IPS DF 6.9 (cell line): ENCODE results near the gene FRMD4A.
"Not testable (repeated sequence)": the region's sequence is repeated elsewhere in the genome, so short reads cannot be mapped to it uniquely, and the experiment has no call there.

Source experiments
- DNase-seq: peaks from one replicate; pipeline ENCODE4 v3.0.0-alpha.2; 2013; ENCODE audit warnings: low read depth, low spot score
- H3K27ac ChIP-seq: one replicate; pipeline ENCODE4 v1.5.1; 2013; ENCODE audit warnings: low read length, control low read depth
- H3K27me3 ChIP-seq: 2 replicates; pipeline ENCODE4 v1.6.1; 2013; ENCODE audit warnings: mild to moderate bottlenecking, low read length; ENCODE audit not compliant: control insufficient read depth, insufficient read depth
- H3K36me3 ChIP-seq: 2 replicates; pipeline ENCODE4 v1.6.1; 2013; ENCODE audit warnings: low read length; ENCODE audit not compliant: control insufficient read depth, insufficient read depth
- H3K4me1 ChIP-seq: 2 replicates; pipeline ENCODE4 v1.6.1; 2013; ENCODE audit warnings: low read length; ENCODE audit not compliant: control insufficient read depth, insufficient read depth
- H3K4me3 ChIP-seq: 2 replicates; pipeline ENCODE4 v1.5.1; 2013; ENCODE audit warnings: mild to moderate bottlenecking, low read length
- H3K9me3 ChIP-seq: 2 replicates; pipeline ENCODE4 v1.6.1; 2013; ENCODE audit warnings: low read length, inconsistent platforms; ENCODE audit not compliant: control insufficient read depth, insufficient read depth
- WGBS: extraction: QIAGEN DNeasy Blood & Tissue Kit; methylation state at CpG from one replicate; pipeline ENCODE4 v1.1.7; 2013; ENCODE audit warnings: mixed read lengths, missing lambda C conversion rate; ENCODE audit not compliant: insufficient read length, insufficient coverage; 5-methylcytosine and 5-hydroxymethylcytosine counted together

FRMD4A gene

DNA sequence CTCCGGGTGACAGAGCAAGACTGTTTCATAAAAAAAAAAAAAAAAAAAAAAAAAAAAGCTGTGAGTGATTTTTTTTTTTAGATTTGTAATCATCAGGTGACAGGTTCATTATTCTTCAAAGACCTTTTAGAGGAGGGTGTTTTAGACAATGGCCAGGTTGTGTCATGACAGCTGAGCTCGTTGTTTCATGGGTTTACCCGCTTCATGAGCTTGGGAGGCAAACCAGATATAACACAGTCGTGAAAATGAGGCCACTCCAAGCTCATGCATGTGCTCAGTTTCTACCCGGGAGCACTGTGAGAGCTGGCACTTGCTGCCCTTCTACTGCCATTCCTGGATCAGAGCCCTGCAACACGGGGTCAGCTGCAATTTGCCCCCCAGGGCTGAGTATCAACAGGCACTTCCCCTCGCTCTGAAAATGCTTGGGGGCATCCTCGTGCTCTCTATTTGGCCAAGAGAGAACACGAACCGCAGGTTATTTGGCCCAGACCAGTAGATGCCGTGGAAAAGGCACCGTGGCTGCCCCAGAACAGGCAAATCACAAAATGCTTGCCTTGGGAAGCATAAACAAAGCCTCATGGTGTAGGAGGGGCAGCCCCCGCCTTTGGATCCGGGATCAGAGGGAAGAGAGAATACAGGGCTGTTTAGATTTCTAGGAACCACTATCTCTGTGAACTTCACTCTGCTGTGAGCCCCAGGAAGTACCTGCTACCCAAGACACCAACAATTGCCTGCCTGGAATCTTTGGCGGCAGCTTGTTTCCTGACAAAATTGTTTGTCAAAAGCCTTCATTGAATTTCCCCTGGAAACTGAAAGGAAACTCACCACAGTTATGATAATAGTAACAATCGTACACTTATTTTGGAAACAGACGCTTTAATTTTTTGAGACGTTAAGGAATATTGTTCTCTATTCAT lies 371.0 kb downstream of the FRMD4A start:
- Histone ChIP-seq H3K4me3 (no peak overlapping the region), H3K9me3 (no peaks in the 10 kb centered on the region), H3K27me3 (no peaks in the 10 kb centered on the region), H3K4me1 (no peaks in the 10 kb centered on the region; the same call in 1 of the 2 replicates), H3K36me3 (no peaks in the 10 kb centered on the region), H3K27ac (no peak overlapping the region)
- DNase-seq = no peak
- no CpG with 5 or more reads among the region's 18 CpGs for WGBS

DNA sequence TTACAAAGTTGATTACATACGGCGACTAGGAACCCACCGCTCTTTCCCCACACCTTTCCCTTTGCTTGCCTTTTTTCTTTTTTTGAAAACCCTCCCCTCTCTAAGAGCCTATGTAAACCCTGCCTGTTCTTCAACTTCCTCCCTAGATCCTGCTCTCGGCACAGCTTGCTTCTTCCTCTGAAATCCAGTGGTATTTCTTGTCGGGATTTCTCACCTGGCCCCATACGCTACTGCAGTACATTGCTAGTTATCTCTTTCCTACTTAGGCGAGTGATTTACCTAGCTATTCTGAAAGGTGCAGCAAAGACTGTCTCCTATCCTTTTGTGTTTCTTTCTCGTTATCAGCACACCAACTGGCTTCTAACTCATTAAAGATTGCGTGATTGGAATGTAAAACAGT lies 372.9 kb downstream of the FRMD4A start:
- no peak for DNase-seq
- Histone ChIP-seq H3K9me3 (no peaks in the 10 kb centered on the region), H3K27me3 (no peaks in the 10 kb centered on the region), H3K36me3 (no peaks in the 10 kb centered on the region), H3K4me1 (no peaks in the 10 kb centered on the region; the same call in 1 of the 2 replicates), H3K4me3 (no peak overlapping the region), H3K27ac (no peak overlapping the region)
- WGBS = no CpG with 5 or more reads among the region's 9 CpGs

DNA sequence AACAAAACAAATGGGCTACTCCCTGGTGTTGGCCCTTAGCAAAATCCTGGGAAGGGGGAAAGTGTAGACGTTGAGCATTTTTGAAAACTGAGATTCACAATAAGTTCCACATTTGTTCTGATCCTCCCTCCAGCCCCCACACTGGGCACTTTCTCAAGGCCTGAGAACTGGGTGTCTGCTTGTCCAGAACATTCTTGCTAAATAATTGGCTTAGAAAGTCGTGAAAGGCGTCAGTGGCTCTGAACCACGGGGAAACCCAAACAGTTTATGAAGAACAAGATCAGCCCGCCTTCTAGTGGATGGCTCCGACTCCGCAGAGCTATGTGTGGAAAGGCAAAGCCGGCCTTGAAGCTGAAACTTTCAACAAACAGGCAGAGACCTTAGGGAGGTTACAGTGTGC lies 373.9 kb downstream of the FRMD4A start:
- no peaks in the 10 kb centered on the region for H3K36me3 ChIP-seq
- no CpG with 5 or more reads among the region's 8 CpGs for WGBS

GRCh38 chr10:13955409-13956068 lies 375.2 kb downstream of the FRMD4A start:
- WGBS = no CpG with 5 or more reads among the region's 7 CpGs
- no peaks in the 10 kb centered on the region; the same call in 1 of the 2 replicates for H3K4me1 ChIP-seq
- H3K9me3 ChIP-seq = no peaks in the 10 kb centered on the region
- H3K4me3 ChIP-seq = no peak overlapping the region
- no peak for DNase-seq
- no peaks in the 10 kb centered on the region for H3K27me3 ChIP-seq
- no peaks in the 10 kb centered on the region for H3K36me3 ChIP-seq
- H3K27ac ChIP-seq = no peak overlapping the region

More for the DNA sequence above, 373.9 kb downstream of the FRMD4A start:
- DNase-seq = no peak
- Histone ChIP-seq H3K4me1 (no peaks in the 10 kb centered on the region; the same call in 1 of the 2 replicates), H3K27ac (no peak overlapping the region), H3K4me3 (no peak overlapping the region), H3K9me3 (no peaks in the 10 kb centered on the region), H3K27me3 (no peaks in the 10 kb centered on the region)

DNA sequence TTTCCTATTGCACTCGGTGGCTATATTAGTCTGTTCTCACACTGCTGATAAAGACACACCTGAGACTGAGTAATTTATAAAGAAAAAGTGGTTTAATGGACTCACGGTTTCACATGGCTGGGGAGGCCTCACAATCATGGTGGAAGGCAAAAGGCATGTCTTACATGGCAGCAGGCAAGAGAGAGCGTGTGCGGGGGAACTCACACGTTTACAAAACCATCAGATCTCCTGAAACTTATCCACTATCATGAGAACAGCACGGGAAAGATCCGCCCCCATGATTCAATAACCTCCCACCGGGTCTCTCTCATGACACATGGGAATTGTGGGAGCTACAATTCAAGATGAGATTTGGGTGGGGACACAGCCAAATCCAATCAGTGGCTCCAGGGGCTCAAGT lies 376.5 kb downstream of the FRMD4A start:
- not testable (repeated sequence) for H3K36me3 ChIP-seq, H3K4me1 ChIP-seq, H3K9me3 ChIP-seq, DNase-seq, H3K4me3 ChIP-seq, H3K27ac ChIP-seq, H3K27me3 ChIP-seq
- WGBS = no CpG with 5 or more reads among the region's 8 CpGs

GRCh38 chr10:13953371-13953770 lies 377.4 kb downstream of the FRMD4A start:
- H3K27me3 ChIP-seq = no peaks in the 10 kb centered on the region
- H3K9me3 ChIP-seq = no peaks in the 10 kb centered on the region
- no peak overlapping the region for H3K4me3 ChIP-seq
- no peak overlapping the region for H3K27ac ChIP-seq
- no peaks in the 10 kb centered on the region; the same call in 1 of the 2 replicates for H3K4me1 ChIP-seq
- H3K36me3 ChIP-seq = no peaks in the 10 kb centered on the region
- no peak for DNase-seq
- no CpG with 5 or more reads among the region's 4 CpGs for WGBS

- Histone ChIP-seq H3K4me1 (no peaks in the 10 kb centered on the region), H3K9me3 (no peaks in the 10 kb centered on the region), H3K27me3 (no peaks in the 10 kb centered on the region), H3K27ac (no peak overlapping the region), H3K36me3 (no peaks in the 10 kb centered on the region), H3K4me3 (no peak overlapping the region)
- DNase-seq = no peak
- no CpG with 5 or more reads among the region's 4 CpGs for WGBS
Measured at GRCh38 chr10:13950543-13950939, 380.2 kb downstream of the FRMD4A start.

DNA sequence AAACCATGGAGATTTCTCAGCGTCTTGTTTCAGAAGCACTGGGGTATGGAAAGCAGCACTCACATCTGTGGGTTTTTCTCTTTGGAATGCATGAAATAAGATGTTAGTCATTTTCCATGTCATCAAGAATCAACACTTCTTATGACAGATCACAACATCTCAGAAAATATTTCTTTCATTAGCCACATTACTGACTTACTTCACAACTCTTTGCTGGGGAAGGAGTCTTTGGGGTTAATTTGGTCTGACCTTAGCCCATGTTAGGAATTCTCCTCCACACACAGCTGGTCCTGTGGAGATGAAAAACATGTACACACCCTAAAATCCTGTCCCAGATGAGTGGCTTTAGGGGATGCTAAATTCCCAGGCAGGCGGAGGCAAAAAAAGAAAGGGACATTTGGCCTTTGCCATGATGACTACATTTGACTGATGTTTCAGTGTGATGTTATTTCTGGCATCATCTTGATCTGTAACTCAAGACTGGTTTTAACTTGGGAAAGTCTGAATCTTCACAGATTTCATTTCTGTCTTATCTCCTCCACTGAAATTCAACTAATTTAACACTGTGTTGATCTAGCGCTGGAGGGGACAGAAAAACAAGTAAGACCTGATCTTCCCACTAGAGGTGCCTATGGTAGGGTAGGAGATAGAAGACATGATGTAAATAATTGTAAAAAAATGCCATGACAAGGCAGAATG lies 380.7 kb downstream of the FRMD4A start:
- Histone ChIP-seq H3K9me3 (no peaks in the 10 kb centered on the region), H3K4me3 (no peak overlapping the region), H3K36me3 (no peaks in the 10 kb centered on the region), H3K27ac (no peak overlapping the region), H3K4me1 (no peaks in the 10 kb centered on the region), H3K27me3 (no peaks in the 10 kb centered on the region)
- no peak for DNase-seq
- no CpG with 5 or more reads among the region's 3 CpGs for WGBS

DNA sequence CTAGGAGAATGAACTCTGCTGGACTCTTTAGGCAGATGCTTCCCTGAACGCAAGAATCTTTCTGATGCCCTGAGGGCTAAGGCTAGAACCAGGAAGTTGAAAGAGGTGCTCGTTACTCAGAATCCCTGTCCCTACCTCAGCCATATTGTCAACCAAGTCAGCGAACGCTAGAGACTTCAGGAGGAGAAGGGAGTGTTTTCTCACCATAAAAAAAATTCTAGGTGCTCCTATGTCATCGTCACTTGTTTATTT lies 384.6 kb downstream of the FRMD4A start:
- Histone ChIP-seq H3K9me3 (no peaks in the 10 kb centered on the region), H3K4me3 (no peak overlapping the region), H3K4me1 (0 out of 2 replicates have a peak, but pooled peaks cover 1% of the 10 kb centered on the region), H3K36me3 (no peaks in the 10 kb centered on the region), H3K27ac (no peak overlapping the region), H3K27me3 (no peaks in the 10 kb centered on the region)
- no CpG with 5 or more reads among the region's 5 CpGs for WGBS
- no peak for DNase-seq

- Histone ChIP-seq H3K27ac (no peak overlapping the region), H3K9me3 (no peaks in the 10 kb centered on the region), H3K27me3 (no peaks in the 10 kb centered on the region), H3K4me3 (no peak overlapping the region), H3K4me1 (0 out of 2 replicates have a peak, but pooled peaks cover 1% of the 10 kb centered on the region), H3K36me3 (no peaks in the 10 kb centered on the region)
- WGBS = no CpG with 5 or more reads among the region's 8 CpGs
- no peak for DNase-seq
Measured at GRCh38 chr10:13945390-13946208, 385.1 kb downstream of the FRMD4A start.
